CD4-positive, CD25-positive, alpha-beta regulatory T cell (primary cell): ENCODE measurements around the gene GPRASP2. TPM values are rescaled to one million over a fixed set of nuclear protein-coding genes. Genes with fewer than 3 reads are reported as not detected.
"Not testable (repeated sequence)": the region's sequence is repeated elsewhere in the genome, so short reads cannot be mapped to it uniquely, and the experiment has no call there.

ENCODE experiments used
- ATAC-seq, 2 donors: fragments of 150-1000 bp; cut with Tn5 transposase; one replicate each; pipeline ENCODE4 v1.10.0; 2021; ENCODE audit warnings: low read depth in 2 of 2, moderate number of reproducible peaks in 2 of 2, moderate library complexity in 1 of 2
- DNase-seq, 3 donors: peaks; one replicate each; pipeline versions ENCODE4 v3.0.0 to v3.0.0-alpha.2; 2012 to 2022; ENCODE audit warnings: mixed read lengths in 1 of 3
- H3K27ac ChIP-seq: one replicate; pipeline ENCODE4 v1.7.0; 2013; ENCODE audit warnings: mild to moderate bottlenecking, low read length; ENCODE audit not compliant: insufficient read depth, poor library complexity, severe bottlenecking
- H3K27me3 ChIP-seq: one replicate; pipeline ENCODE4 v1.7.0; 2013; ENCODE audit warnings: low read length; ENCODE audit not compliant: control insufficient read depth, insufficient read depth
- H3K36me3 ChIP-seq: one replicate; pipeline ENCODE4 v1.7.0; 2013; ENCODE audit warnings: mild to moderate bottlenecking, low read length, moderate library complexity; ENCODE audit not compliant: control insufficient read depth, insufficient read depth
- H3K4me1 ChIP-seq: 2 replicates; pipeline ENCODE4 v1.7.0; 2013; ENCODE audit warnings: mild to moderate bottlenecking, low read length; ENCODE audit not compliant: insufficient read depth, control insufficient read depth, poor library complexity, severe bottlenecking
- H3K4me3 ChIP-seq: one replicate; pipeline ENCODE4 v1.7.0; 2013; ENCODE audit warnings: low read depth, mild to moderate bottlenecking, low read length, moderate library complexity
- H3K9me3 ChIP-seq, 2 experiments: 1 replicate in 1 of 2; 2 replicates in 1 of 2; pipeline ENCODE4 v1.7.0; 2013; ENCODE audit warnings: low read length in 2 of 2, mild to moderate bottlenecking in 1 of 2, moderate library complexity in 1 of 2; ENCODE audit not compliant: control insufficient read depth in 2 of 2
- H3K27ac Mint-ChIP-seq, 3 donors: one replicate each; pipeline ENCODE4 v1.8.0; 2020 to 2022; ENCODE audit warnings: mild to moderate bottlenecking in 3 of 3, mixed read lengths in 3 of 3, moderate library complexity in 2 of 3
- H3K27me3 Mint-ChIP-seq: one replicate; pipeline ENCODE4 v1.8.0; 2022; ENCODE audit warnings: mild to moderate bottlenecking, mixed read lengths
- H3K36me3 Mint-ChIP-seq: one replicate; pipeline ENCODE4 v1.8.0; 2020; ENCODE audit warnings: mixed read lengths
- H3K4me1 Mint-ChIP-seq, 4 donors: one replicate each; pipeline ENCODE4 v1.8.0; 2020 to 2022; ENCODE audit warnings: mixed read lengths in 4 of 4, mild to moderate bottlenecking in 1 of 4
- H3K4me3 Mint-ChIP-seq, 4 donors: one replicate each; pipeline ENCODE4 v1.8.0; 2020 to 2022; ENCODE audit warnings: mild to moderate bottlenecking in 4 of 4, mixed read lengths in 4 of 4, moderate library complexity in 3 of 4
- H3K9me3 Mint-ChIP-seq, 7 donors: one replicate each; pipeline ENCODE4 v1.8.0; 2020 to 2022; ENCODE audit warnings: mixed read lengths in 7 of 7, mild to moderate bottlenecking in 3 of 7, moderate library complexity in 2 of 7
- polyA plus RNA-seq, 4 donors: library from polyadenylated mRNA; unstranded; fragments of 300-500 nt; fragmentation: Illumina TruSeq; gene quantifications; one replicate each; pipeline ENCODE4 v1.2.3, GENCODE V29; 2021
- total RNA-seq: library from RNA; stranded (reverse); gene quantifications from one replicate; pipeline ENCODE4 v1.2.3, GENCODE V29; 2022

The GPRASP2 gene
- total and polyA plus RNA-seq, 5 donors from 2014 or later = 1.2 to 3.5 (median 2.4) TPM

- Histone ChIP-seq H3K4me1 (peaks cover 6% of the 10 kb centered on the region), H3K27ac (no peak within 1 kb of the TSS), H3K4me3 (peak within 1 kb of the TSS; percentile 80), H3K36me3 (no peaks in the 10 kb centered on the region), H3K27me3 (no peaks in the 10 kb centered on the region), H3K9me3 (no peaks in the 10 kb centered on the region)
- no peaks in the 10 kb centered on the region for H3K36me3 Mint-ChIP-seq
- peak; percentile 57 to 81 (median 64) for DNase-seq
- H3K4me1 Mint-ChIP-seq = peaks cover 2 to 20% (median 15%) of the 10 kb centered on the region in 4 donors
- no peaks in the 10 kb centered on the region for H3K27me3 Mint-ChIP-seq
- peak within 1 kb of the TSS; percentile 26 to 79 (median 77) for H3K27ac Mint-ChIP-seq
- H3K9me3 Mint-ChIP-seq = peaks cover 0 to 1% (median 0%) of the 10 kb centered on the region in 7 donors
- ATAC-seq = peak; percentile 96 to 97
- H3K4me3 Mint-ChIP-seq = peak within 1 kb of the TSS; percentile 87 to 97 (median 94)
Observed at GRCh38 chrX:102720237-102721168, 8.3 kb downstream of the GPRASP2 start, which contains the start of gene GPRASP3. GPRASP3 (plus strand) TSS chrX:102720743; CDS start chrX:102748996, 28,253 bp downstream.

- H3K36me3 Mint-ChIP-seq, H3K36me3 ChIP-seq, H3K9me3 Mint-ChIP-seq, H3K27me3 ChIP-seq, ATAC-seq, DNase-seq, H3K27ac ChIP-seq, H3K9me3 ChIP-seq, H3K4me1 ChIP-seq, H3K27me3 Mint-ChIP-seq: not testable (repeated sequence)
- peaks cover 2 to 20% (median 15%) of the 10 kb centered on the region in 4 donors for H3K4me1 Mint-ChIP-seq
- H3K4me3 ChIP-seq = peak overlapping the region; percentile 80
- H3K27ac Mint-ChIP-seq = peak overlapping the region in 2 of 3 donors; percentile 26 to 79
- peak overlapping the region; percentile 87 to 97 (median 94) for H3K4me3 Mint-ChIP-seq
Observed at GRCh38 chrX:102721169-102721506, 8.9 kb downstream of the GPRASP2 start.

- DNase-seq (no peak), ATAC-seq (no peak)
- Mint-ChIP-seq H3K27ac (no peak overlapping the region), H3K36me3 (peaks cover 3% of the 10 kb centered on the region), H3K9me3 (peaks cover 0 to 1% (median 0%) of the 10 kb centered on the region in 7 donors), H3K4me3 (no peak overlapping the region), H3K27me3 (no peaks in the 10 kb centered on the region), H3K4me1 (peaks cover 2 to 20% (median 15%) of the 10 kb centered on the region in 4 donors)
- Histone ChIP-seq H3K27me3 (no peaks in the 10 kb centered on the region), H3K4me3 (no peak overlapping the region), H3K36me3 (no peaks in the 10 kb centered on the region), H3K27ac (no peak overlapping the region), H3K9me3 (no peaks in the 10 kb centered on the region), H3K4me1 (peaks cover 6% of the 10 kb centered on the region)
Observed at GRCh38 chrX:102723456-102723855, 11.2 kb downstream of the GPRASP2 start.

- H3K27me3 ChIP-seq = no peaks in the 10 kb centered on the region
- H3K36me3 ChIP-seq = no peaks in the 10 kb centered on the region
- no peak for ATAC-seq
- H3K9me3 ChIP-seq = no peaks in the 10 kb centered on the region
- no peak overlapping the region for H3K4me3 ChIP-seq
- no peaks in the 10 kb centered on the region for H3K4me1 ChIP-seq
- Mint-ChIP-seq H3K9me3 (no peaks in the 10 kb centered on the region), H3K4me3 (no peak overlapping the region), H3K4me1 (peaks cover 0 to 4% (median 1%) of the 10 kb centered on the region in 4 donors), H3K27me3 (no peaks in the 10 kb centered on the region), H3K36me3 (peaks cover 3% of the 10 kb centered on the region), H3K27ac (no peak overlapping the region)
- no peak for DNase-seq
- no peak overlapping the region for H3K27ac ChIP-seq
Observed at GRCh38 chrX:102727761-102728160, 15.5 kb downstream of the GPRASP2 start.

- Histone ChIP-seq H3K4me1 (no peaks in the 10 kb centered on the region), H3K27me3 (no peaks in the 10 kb centered on the region)
- H3K9me3 Mint-ChIP-seq = no peaks in the 10 kb centered on the region
Observed at GRCh38 chrX:102728646-102729045, 16.4 kb downstream of the GPRASP2 start.

GRCh38 chrX:102739657-102740056 is 27.4 kb downstream of the GPRASP2 start:
- Mint-ChIP-seq H3K9me3 (no peaks in the 10 kb centered on the region), H3K27ac (no peak overlapping the region), H3K4me3 (no peak overlapping the region), H3K4me1 (no peaks in the 10 kb centered on the region), H3K36me3 (no peaks in the 10 kb centered on the region), H3K27me3 (no peaks in the 10 kb centered on the region)
- Histone ChIP-seq H3K4me1 (no peaks in the 10 kb centered on the region), H3K4me3 (no peak overlapping the region), H3K27ac (no peak overlapping the region), H3K27me3 (no peaks in the 10 kb centered on the region), H3K9me3 (no peaks in the 10 kb centered on the region), H3K36me3 (no peaks in the 10 kb centered on the region)
- DNase-seq (no peak), ATAC-seq (no peak)

More at GRCh38 chrX:102728646-102729045, 16.4 kb downstream of the GPRASP2 start:
- Histone ChIP-seq H3K36me3 (no peaks in the 10 kb centered on the region), H3K27ac (no peak overlapping the region), H3K4me3 (no peak overlapping the region), H3K9me3 (no peaks in the 10 kb centered on the region)
- Mint-ChIP-seq H3K27me3 (no peaks in the 10 kb centered on the region), H3K4me1 (peaks cover 0 to 4% (median 1%) of the 10 kb centered on the region in 4 donors), H3K36me3 (peaks cover 3% of the 10 kb centered on the region), H3K4me3 (no peak overlapping the region), H3K27ac (no peak overlapping the region)
- DNase-seq = no peak
- ATAC-seq = no peak

- Histone ChIP-seq H3K36me3 (no peaks in the 10 kb centered on the region), H3K9me3 (no peaks in the 10 kb centered on the region), H3K4me3 (no peak overlapping the region), H3K27ac (no peak overlapping the region), H3K27me3 (no peaks in the 10 kb centered on the region), H3K4me1 (peaks cover 2% of the 10 kb centered on the region)
- Mint-ChIP-seq H3K4me1 (peaks cover 0 to 4% (median 2%) of the 10 kb centered on the region in 4 donors), H3K36me3 (no peaks in the 10 kb centered on the region), H3K9me3 (no peaks in the 10 kb centered on the region), H3K4me3 (peak overlapping the region in 1 of 4 donors; percentile 88), H3K27me3 (no peaks in the 10 kb centered on the region), H3K27ac (no peak overlapping the region)
- DNase-seq (no peak), ATAC-seq (no peak)
Observed at GRCh38 chrX:102744307-102744706, 32.1 kb downstream of the GPRASP2 start.
